Karpas-422 (cell line): ENCODE data around the gene RTN4RL1. TPM values are rescaled to one million over a fixed set of nuclear protein-coding genes. Genes with fewer than 3 reads are reported as not detected.

Experiments used
- DNase-seq: peaks from one replicate; pipeline ENCODE4 v3.0.0-alpha.2; 2015
- H2AFZ ChIP-seq: fragments of 200-600 bp; sonication (generic); 2 replicates; pipeline ENCODE4 v1.6.1; 2014; ENCODE audit warnings: antibody characterized with exemption, low read length, mixed read lengths
- H3K27ac ChIP-seq: fragments of 200-600 bp; sonication (generic); 2 replicates; pipeline ENCODE4 v1.5.1; 2014; ENCODE audit warnings: mild to moderate bottlenecking, low read length, moderate library complexity
- H3K27me3 ChIP-seq: fragments of 200-600 bp; sonication (generic); 2 replicates; pipeline ENCODE4 v1.6.1; 2014; ENCODE audit warnings: low read length, mixed read lengths
- H3K36me3 ChIP-seq: fragments of 200-600 bp; sonication (generic); 2 replicates; pipeline ENCODE4 v1.6.1; 2014; ENCODE audit warnings: low read length, mixed read lengths; ENCODE audit not compliant: insufficient read depth
- H3K4me1 ChIP-seq: fragments of 200-600 bp; sonication (generic); 2 replicates; pipeline ENCODE4 v1.6.1; 2014; ENCODE audit warnings: mild to moderate bottlenecking, low read length, mixed read lengths
- H3K4me2 ChIP-seq: fragments of 200-600 bp; sonication (generic); 2 replicates; pipeline ENCODE4 v1.6.1; 2014; ENCODE audit warnings: low read length, low read depth, mild to moderate bottlenecking; ENCODE audit not compliant: poor library complexity, severe bottlenecking
- H3K4me3 ChIP-seq: fragments of 200-600 bp; sonication (generic); 2 replicates; pipeline ENCODE4 v1.5.1; 2014; ENCODE audit warnings: mild to moderate bottlenecking, antibody characterized with exemption, low read length, mixed read lengths
- H3K79me2 ChIP-seq: fragments of 200-600 bp; sonication (generic); 2 replicates; pipeline ENCODE4 v1.6.1; 2014; ENCODE audit warnings: mild to moderate bottlenecking, low read length, mixed read lengths
- H3K9ac ChIP-seq: fragments of 200-600 bp; sonication (generic); 2 replicates; pipeline ENCODE4 v1.6.0; 2014; ENCODE audit warnings: low read length
- H3K9me2 ChIP-seq: fragments of 200-600 bp; sonication (generic), shearing (Covaris generic); replicated peaks from 2 replicates; pipeline ENCODE4 v1.6.0; 2014; ENCODE audit warnings: mild to moderate bottlenecking, low read length, moderate library complexity; ENCODE audit not compliant: insufficient read depth
- H3K9me3 ChIP-seq: fragments of 300-700, 200-600 bp; sonication (generic); 2 replicates; pipeline ENCODE4 v1.6.1; 2014; ENCODE audit warnings: low read length, mixed read lengths
- H4K20me1 ChIP-seq: fragments of 200-600 bp; sonication (generic); 2 replicates; pipeline ENCODE4 v1.6.1; 2014; ENCODE audit warnings: mild to moderate bottlenecking, antibody characterized with exemption, low read length, low read depth; ENCODE audit not compliant: insufficient read depth
- total RNA-seq: library from RNA; depleted of rRNA; stranded (reverse); fragments of >200 nt; shearing (Covaris generic); gene quantifications from 2 replicates; pipeline ENCODE4 v1.2.3, GENCODE V29; 2014; ENCODE audit warnings: low replicate concordance; rRNA removed

Gene RTN4RL1
- 0.11 and 0.30 TPM in 2 replicates for total RNA-seq

GRCh38 chr17:2025220-2025621, at the start of gene RTN4RL1:
RTN4RL1 (minus strand) TSS chr17:2025334; CDS start chr17:2024865, 469 bp downstream.
- H2AFZ ChIP-seq, result 0 out of 2 replicates have a peak within 1 kb of the TSS, but pooled peaks have one; percentile 28
- H3K36me3 ChIP-seq, result no peaks in the 10 kb centered on the region
- no peak within 1 kb of the TSS for H3K27ac ChIP-seq
- H4K20me1 ChIP-seq, result no peaks in the 10 kb centered on the region
- peak within 1 kb of the TSS; percentile 66 for H3K4me2 ChIP-seq
- H3K9ac ChIP-seq, result peak within 1 kb of the TSS; percentile 49
- no peaks in the 10 kb centered on the region for H3K9me3 ChIP-seq
- no peaks in the 10 kb centered on the region for H3K27me3 ChIP-seq
- peak within 1 kb of the TSS; percentile 59 for H3K4me3 ChIP-seq
- H3K9me2 ChIP-seq, result no peaks in the 10 kb centered on the region
- H3K79me2 ChIP-seq, result no peaks in the 10 kb centered on the region
- peaks cover 26% of the 10 kb centered on the region for H3K4me1 ChIP-seq
- DNase-seq, result peak; percentile 84

GRCh38 chr17:2074919-2075318, 49.8 kb upstream of the RTN4RL1 start:
- no peaks in the 10 kb centered on the region for H3K9me2 ChIP-seq
- H3K36me3 ChIP-seq, result no peaks in the 10 kb centered on the region
- no peaks in the 10 kb centered on the region for H3K9me3 ChIP-seq
- H4K20me1 ChIP-seq, result no peaks in the 10 kb centered on the region
- DNase-seq, result no peak
- H3K79me2 ChIP-seq, result no peaks in the 10 kb centered on the region
- no peak overlapping the region for H2AFZ ChIP-seq
- H3K9ac ChIP-seq, result no peak overlapping the region
- H3K4me3 ChIP-seq, result no peak overlapping the region
- no peak overlapping the region for H3K27ac ChIP-seq
- no peaks in the 10 kb centered on the region for H3K27me3 ChIP-seq
- H3K4me1 ChIP-seq, result peaks cover 14% of the 10 kb centered on the region
- no peak overlapping the region for H3K4me2 ChIP-seq

- Histone ChIP-seq H2AFZ (no peak overlapping the region), H3K9ac (no peak overlapping the region), H3K4me1 (peaks cover 14% of the 10 kb centered on the region), H3K9me3 (no peaks in the 10 kb centered on the region), H3K27me3 (no peaks in the 10 kb centered on the region), H3K36me3 (no peaks in the 10 kb centered on the region), H4K20me1 (no peaks in the 10 kb centered on the region), H3K27ac (no peak overlapping the region), H3K4me3 (no peak overlapping the region), H3K4me2 (no peak overlapping the region), H3K9me2 (no peaks in the 10 kb centered on the region), H3K79me2 (no peaks in the 10 kb centered on the region)
- no peak for DNase-seq
Measured at GRCh38 chr17:2071455-2072281, 46.5 kb upstream of the RTN4RL1 start.

GRCh38 chr17:2071024-2071385, 45.9 kb upstream of the RTN4RL1 start:
- Histone ChIP-seq H3K4me1 (peaks cover 18% of the 10 kb centered on the region), H3K9ac (no peak overlapping the region), H3K27ac (no peak overlapping the region), H3K27me3 (no peaks in the 10 kb centered on the region), H3K4me2 (no peak overlapping the region), H3K9me2 (no peaks in the 10 kb centered on the region), H3K36me3 (no peaks in the 10 kb centered on the region), H2AFZ (no peak overlapping the region), H3K9me3 (no peaks in the 10 kb centered on the region), H3K4me3 (no peak overlapping the region), H4K20me1 (no peaks in the 10 kb centered on the region), H3K79me2 (no peaks in the 10 kb centered on the region)
- no peak for DNase-seq

- Histone ChIP-seq H3K9ac (no peak overlapping the region), H3K4me2 (no peak overlapping the region)
Measured at GRCh38 chr17:2070241-2071023, 45.3 kb upstream of the RTN4RL1 start.

GRCh38 chr17:2068519-2069051, 43.5 kb upstream of the RTN4RL1 start:
- Histone ChIP-seq H3K27ac (no peak overlapping the region), H3K4me1 (peaks cover 36% of the 10 kb centered on the region), H3K4me3 (no peak overlapping the region), H3K9me2 (no peaks in the 10 kb centered on the region), H3K79me2 (no peaks in the 10 kb centered on the region), H3K27me3 (no peaks in the 10 kb centered on the region), H3K9ac (no peak overlapping the region), H3K4me2 (no peak overlapping the region), H3K36me3 (no peaks in the 10 kb centered on the region), H4K20me1 (peaks cover under 1% of the 10 kb centered on the region; the same call in 1 of the 2 replicates), H3K9me3 (no peaks in the 10 kb centered on the region), H2AFZ (no peak overlapping the region)
- DNase-seq, result no peak

More at GRCh38 chr17:2070241-2071023, 45.3 kb upstream of the RTN4RL1 start:
- no peaks in the 10 kb centered on the region for H3K79me2 ChIP-seq
- H2AFZ ChIP-seq, result no peak overlapping the region
- DNase-seq, result peak; percentile 58
- H3K4me1 ChIP-seq, result peaks cover 23% of the 10 kb centered on the region
- H4K20me1 ChIP-seq, result no peaks in the 10 kb centered on the region
- no peaks in the 10 kb centered on the region for H3K36me3 ChIP-seq
- no peaks in the 10 kb centered on the region for H3K9me3 ChIP-seq
- no peak overlapping the region for H3K4me3 ChIP-seq
- no peaks in the 10 kb centered on the region for H3K27me3 ChIP-seq
- H3K27ac ChIP-seq, result no peak overlapping the region
- H3K9me2 ChIP-seq, result no peaks in the 10 kb centered on the region

- DNase-seq, result no peak
- no peak overlapping the region for H3K4me3 ChIP-seq
- H3K4me2 ChIP-seq, result no peak overlapping the region
- H3K9me3 ChIP-seq, result no peaks in the 10 kb centered on the region
- no peaks in the 10 kb centered on the region for H3K9me2 ChIP-seq
- H3K4me1 ChIP-seq, result peaks cover 41% of the 10 kb centered on the region
- H3K27me3 ChIP-seq, result no peaks in the 10 kb centered on the region
- H2AFZ ChIP-seq, result no peak overlapping the region
- peaks cover 6% of the 10 kb centered on the region; the same call in 1 of the 2 replicates for H4K20me1 ChIP-seq
- no peaks in the 10 kb centered on the region for H3K36me3 ChIP-seq
- H3K27ac ChIP-seq, result no peak overlapping the region
- no peaks in the 10 kb centered on the region for H3K79me2 ChIP-seq
- H3K9ac ChIP-seq, result no peak overlapping the region
Measured at GRCh38 chr17:2068031-2068518, 42.9 kb upstream of the RTN4RL1 start.

- no peaks in the 10 kb centered on the region for H3K36me3 ChIP-seq
- no peaks in the 10 kb centered on the region for H3K79me2 ChIP-seq
- H2AFZ ChIP-seq, result no peak overlapping the region
- H3K4me1 ChIP-seq, result peaks cover 46% of the 10 kb centered on the region
- no peak overlapping the region for H3K4me3 ChIP-seq
- H3K9ac ChIP-seq, result no peak overlapping the region
- H3K27ac ChIP-seq, result no peak overlapping the region
- DNase-seq, result no peak
- no peak overlapping the region for H3K4me2 ChIP-seq
- H3K9me2 ChIP-seq, result no peaks in the 10 kb centered on the region
- H3K9me3 ChIP-seq, result no peaks in the 10 kb centered on the region
- H3K27me3 ChIP-seq, result no peaks in the 10 kb centered on the region
- peaks cover 7% of the 10 kb centered on the region; the same call in 1 of the 2 replicates for H4K20me1 ChIP-seq
Measured at GRCh38 chr17:2067608-2068024, 42.5 kb upstream of the RTN4RL1 start.
